IMR-90 (cell line): Measurements from ENCODE around the gene NOL4L. TPM values are rescaled to one million over a fixed set of nuclear protein-coding genes. Genes with fewer than 3 reads are reported as not detected.

Source experiments
- ATAC-seq: fragments of 200-7000 bp; cut with Tn5 transposase; 2 replicates; pipeline ENCODE4 v1.9.1; 2020; ENCODE audit warnings: low read depth, mild to moderate bottlenecking, moderate library complexity
- BruUV-seq: library from RNA; stranded (reverse); fragments of 400-500 nt; replicated peaks from 2 replicates; lab custom pipeline; 2021; lab: Mats Ljungman, UMichigan
- CTCF ChIA-PET: fragments of 300-600 bp; formaldehyde crosslinking; extraction: SDS; loops from one replicate; lab custom pipeline; 2021; ENCODE audit warnings: antibody characterized with exemption; lab: Yijun Ruan, JAX
- POLR2A ChIA-PET: fragments of 300-600 bp; sonication (Branson Sonifier 250); formaldehyde crosslinking; loops from one replicate; lab custom pipeline; 2022; ENCODE audit warnings: antibody characterized with exemption; ENCODE audit not compliant: unreplicated experiment; lab: Charles Lee
- DNase-seq: peaks from one replicate; pipeline ENCODE4 v3.0.0; 2013
- H2AFZ ChIP-seq: replicated peaks from 2 replicates; pipeline ENCODE3; 2013; ENCODE audit warnings: low read length, mild to moderate bottlenecking; ENCODE audit not compliant: poor library complexity
- H2AK5ac ChIP-seq: 2 replicates; pipeline ENCODE4 v1.6.1; 2013; ENCODE audit warnings: low read depth, low read length, inconsistent platforms
- H2AK9ac ChIP-seq: replicated peaks from 2 replicates; pipeline ENCODE3; 2013; ENCODE audit warnings: mild to moderate bottlenecking, low read depth, low read length, moderate library complexity; ENCODE audit not compliant: poor library complexity
- H2BK120ac ChIP-seq: 2 replicates; pipeline ENCODE4 v1.6.1; 2013; ENCODE audit warnings: low read depth, low read length, inconsistent platforms
- H2BK15ac ChIP-seq: 3 replicates; pipeline ENCODE4 v1.6.1; 2013; ENCODE audit warnings: low read depth, low read length, inconsistent platforms
- H2BK20ac ChIP-seq: 2 replicates; pipeline ENCODE4 v1.6.1; 2013; ENCODE audit warnings: low read depth, mild to moderate bottlenecking, inconsistent platforms, low read length, moderate library complexity
- H2BK5ac ChIP-seq: 2 replicates; pipeline ENCODE4 v1.6.1; 2013; ENCODE audit warnings: mild to moderate bottlenecking, low read depth, low read length, inconsistent platforms; ENCODE audit not compliant: poor library complexity, severe bottlenecking
- H3K14ac ChIP-seq: replicated peaks from 2 replicates; pipeline ENCODE4 v1.6.1; 2013; ENCODE audit warnings: low read depth, low read length, inconsistent platforms
- H3K18ac ChIP-seq: 2 replicates; pipeline ENCODE4 v1.6.1; 2013; ENCODE audit warnings: low read depth, low read length, control low read depth
- H3K23ac ChIP-seq: 2 replicates; pipeline ENCODE4 v1.6.1; 2013; ENCODE audit warnings: low read depth, low read length, inconsistent platforms
- H3K27ac ChIP-seq: 2 replicates; pipeline ENCODE4 v1.5.1; 2013; ENCODE audit warnings: mild to moderate bottlenecking, control low read depth, low read length; ENCODE audit not compliant: insufficient read depth
- H3K27me3 ChIP-seq: 2 replicates; pipeline ENCODE4 v1.6.1; 2013; ENCODE audit warnings: low read length; ENCODE audit not compliant: control insufficient read depth, insufficient read depth
- H3K36me3 ChIP-seq: 2 replicates; pipeline ENCODE4 v1.6.1; 2013; ENCODE audit warnings: low read length, mixed read lengths; ENCODE audit not compliant: control insufficient read depth, insufficient read depth
- H3K4ac ChIP-seq: 2 replicates; pipeline ENCODE4 v1.6.1; 2013; ENCODE audit warnings: low read depth, low read length, inconsistent platforms
- H3K4me1 ChIP-seq: 2 replicates; pipeline ENCODE4 v1.6.1; 2013; ENCODE audit warnings: low read length, mixed read lengths; ENCODE audit not compliant: control insufficient read depth, insufficient read depth
- H3K4me2 ChIP-seq: 2 replicates; pipeline ENCODE4 v1.6.1; 2013; ENCODE audit warnings: low read depth, mild to moderate bottlenecking, control low read depth, low read length, moderate library complexity
- H3K4me3 ChIP-seq: 2 replicates; pipeline ENCODE4 v1.5.1; 2013; ENCODE audit warnings: low read depth, mild to moderate bottlenecking, control low read depth, low read length, moderate library complexity; ENCODE audit not compliant: insufficient read depth
- H3K56ac ChIP-seq: 2 replicates; pipeline ENCODE4 v1.6.1; 2013; ENCODE audit warnings: low read length, inconsistent platforms; ENCODE audit not compliant: insufficient read depth; ENCODE audit errors: extremely low read depth
- H3K79me1 ChIP-seq, 2 experiments: 2 replicates each; pipeline ENCODE4 v1.6.1; 2013; ENCODE audit warnings: low read length in 2 of 2, inconsistent platforms in 1 of 2, low read depth in 1 of 2
- H3K9ac ChIP-seq: 2 replicates; pipeline ENCODE4 v1.6.1; 2013; ENCODE audit warnings: low read depth, low read length, control low read depth
- H3K9me1 ChIP-seq: 2 replicates; pipeline ENCODE4 v1.6.1; 2013; ENCODE audit warnings: low read length, inconsistent platforms; ENCODE audit not compliant: insufficient read depth
- H3K9me3 ChIP-seq: 2 replicates; pipeline ENCODE4 v1.6.1; 2013; ENCODE audit warnings: low read length; ENCODE audit not compliant: control insufficient read depth, insufficient read depth
- H4K20me1 ChIP-seq: 2 replicates; pipeline ENCODE4 v1.6.1; 2013; ENCODE audit warnings: low read length, inconsistent platforms; ENCODE audit not compliant: insufficient read depth
- H4K5ac ChIP-seq: 2 replicates; pipeline ENCODE4 v1.6.1; 2013; ENCODE audit warnings: mild to moderate bottlenecking, low read depth, low read length, control low read depth
- H4K8ac ChIP-seq, 2 experiments: 2 replicates each; pipeline ENCODE4 v1.6.1; 2013; ENCODE audit warnings: low read depth in 2 of 2, low read length in 2 of 2, control low read depth in 1 of 2, inconsistent platforms in 1 of 2
- H4K91ac ChIP-seq: 2 replicates; pipeline ENCODE4 v1.6.1; 2013; ENCODE audit warnings: low read depth, low read length, inconsistent platforms; ENCODE audit not compliant: insufficient read depth
- BHLHE40 ChIP-seq: fragments of 150-350 bp; IDR thresholded peaks from 2 replicates; pipeline ENCODE4 v1.6.1; 2016; ENCODE audit warnings: mild to moderate bottlenecking, low read depth, low read length
- RAD21 ChIP-seq: IDR thresholded peaks from 2 replicates; pipeline ENCODE4 v1.6.1; 2012; ENCODE audit warnings: low read length, improper control_type of control experiment
- SMC3 ChIP-seq: fragments of 150-350 bp; IDR thresholded peaks from 2 replicates; pipeline ENCODE4 v1.6.1; 2016; ENCODE audit warnings: low read depth, mild to moderate bottlenecking, antibody characterized with exemption, low read length, moderate library complexity
- USF2 ChIP-seq: fragments of 150-350 bp; IDR thresholded peaks from 2 replicates; pipeline ENCODE4 v1.6.1; 2017; ENCODE audit warnings: mild to moderate bottlenecking, antibody characterized with exemption, low read length, low read depth
- WGBS, 2 experiments: methylation state at CpG; one replicate each; pipeline versions ENCODE4 v1.1.5 to v1.1.7; 2013; ENCODE audit warnings: missing lambda C conversion rate in 2 of 2; ENCODE audit not compliant: insufficient read length in 1 of 2; ENCODE audit errors: extremely low coverage in 2 of 2; 5-methylcytosine and 5-hydroxymethylcytosine counted together
- dilution Hi-C: fragments of 300-500 bp; cut with HindIII; formaldehyde crosslinking; loops from one replicate; pipeline ENCODE4 v1.14.3; 2018; ENCODE audit warnings: low sequenced_read_pairs; ENCODE audit not compliant: unreplicated experiment
- in situ Hi-C: fragments of 300-500 bp; cut with MboI; formaldehyde crosslinking; loops from 3 replicates; pipeline ENCODE4 v1.14.3; 2019; ENCODE audit warnings: low sequenced_read_pairs, inconsistent platforms, mixed read lengths
- intact Hi-C: fragments of 100-400 bp; cut with micrococcal nuclease; formaldehyde crosslinking; loops from 2 replicates; pipeline ENCODE4 v1.10.0; 2022
- polyA plus RNA-seq, 3 experiments: library from polyadenylated mRNA; depleted of rRNA; stranded (reverse); fragments of >200 nt; gene quantifications; 2 replicates each; pipeline ENCODE4 v1.2.3, GENCODE V29; 2012; ENCODE audit warnings: low replicate concordance in 1 of 3
- total RNA-seq: library from RNA; depleted of rRNA; stranded (reverse); fragments of >200 nt; gene quantifications from 2 replicates; pipeline ENCODE4 v1.2.3, GENCODE V29; 2012

NOL4L gene
- total and polyA plus RNA-seq, 2 of the 4 experiments (the other 2 are of a cell fraction): 4.7 to 13.3 TPM

- Histone ChIP-seq H2BK20ac (no peak overlapping the region), H2BK120ac (no peak overlapping the region), H3K4ac (no peak overlapping the region), H4K20me1 (0 out of 2 replicates have a peak, but pooled peaks cover 10% of the 10 kb centered on the region), H4K91ac (no peak overlapping the region), H2BK15ac (no peak overlapping the region), H2AFZ (peak overlapping the region; percentile 34), H2BK5ac (no peak overlapping the region), H3K23ac (no peak overlapping the region), H2AK5ac (no peak overlapping the region), H3K14ac (no peak overlapping the region), H3K9me1 (no peaks in the 10 kb centered on the region), H3K4me1 (no peaks in the 10 kb centered on the region), H3K27me3 (no peaks in the 10 kb centered on the region; the same call in 1 of the 2 replicates), H3K4me3 (no peak overlapping the region), H4K8ac (no peak overlapping the region), H3K36me3 (no peaks in the 10 kb centered on the region), H3K9ac (no peak overlapping the region), H3K9me3 (no peaks in the 10 kb centered on the region), H3K4me2 (no peak overlapping the region), H3K27ac (no peak overlapping the region), H4K5ac (no peak overlapping the region), H3K18ac (no peak overlapping the region), H3K79me1 (no peaks in the 10 kb centered on the region), H3K56ac (no peak overlapping the region), H2AK9ac (peak overlapping the region; percentile 55)
- intact Hi-C loops (no loop called here), dilution Hi-C loops (no loop called here), in situ Hi-C loops (no loop called here)
- CTCF ChIA-PET: no interaction called here
- DNase-seq (no peak), ATAC-seq (peak; percentile 14; the same call in 1 of the 2 replicates)
- POLR2A ChIA-PET: no interaction called here
- no peak for TF ChIP-seq USF2
- no peak for TF ChIP-seq RAD21
- no peak for TF ChIP-seq BHLHE40
- no peak for TF ChIP-seq SMC3
- WGBS, 2 experiments: 16% methylated on average over 2 of the region's 5 CpGs; no CpG with 5 or more reads in 1 of the 2 experiments
- no TSS peak for BruUV-seq
Measured at GRCh38 chr20:32562495-32562911, 22.6 kb downstream of the NOL4L start.
